Uterus (tissue), 2 donors: Measurements from ENCODE around the gene HOMER1.

Source experiments
- CTCF ChIP-seq, 4 experiments: fragments of 200-600 bp in 2 of 4; fragments of 450-650 bp in 2 of 4; sonication (generic) in 2 of 4; IDR thresholded peaks; one replicate each; pipeline ENCODE4 v1.5.1; 2016 to 2019; ENCODE audit warnings: antibody characterized with exemption in 4 of 4, mild to moderate bottlenecking in 2 of 4, moderate library complexity in 1 of 4
- POLR2A ChIP-seq, 2 donors: fragments of 450-650 bp; IDR thresholded peaks; one replicate each; pipeline ENCODE4 v1.6.1; 2016; ENCODE audit warnings: antibody characterized with exemption in 2 of 2, mild to moderate bottlenecking in 1 of 2, moderate library complexity in 1 of 2

- TF ChIP-seq CTCF (IDR thresholded peaks at IDR 0.05) = no peak
- no peak for TF ChIP-seq POLR2A (IDR thresholded peaks at IDR 0.05)
These were observed 29.2 kb downstream of the HOMER1 start for GRCh38 chr5:79484731-79485130.
